Spleen (tissue), 11 donors: ENCODE data around the gene TEAD3. TPM values are rescaled to one million over a fixed set of nuclear protein-coding genes. Genes with fewer than 3 reads are reported as not detected.

Experiments used
- DNase-seq: peaks from one replicate; pipeline ENCODE4 v3.0.0-alpha.2; 2020
- H3K27ac ChIP-seq, 8 donors: fragments of 200-600 bp; sonication (generic) in 7 of 8; 1 replicate in 4 of 8; 2 replicates in 4 of 8; pipeline versions ENCODE4 v1.5.0 to v1.8.0; 2016 to 2021; ENCODE audit warnings: inconsistent platforms in 4 of 8, mild to moderate bottlenecking in 4 of 8, moderate library complexity in 1 of 8
- H3K27me3 ChIP-seq, 7 donors: fragments of 200-600 bp; sonication (generic) in 6 of 7; replicated peaks in 1 of 7; 1 replicate in 4 of 7; 2 replicates in 3 of 7; pipeline versions ENCODE4 v1.5.0 to v1.8.0; 2016 to 2021; ENCODE audit warnings: inconsistent platforms in 3 of 7, mild to moderate bottlenecking in 1 of 7
- H3K36me3 ChIP-seq, 6 donors: fragments of 200-600 bp; sonication (generic) in 5 of 6; 1 replicate in 4 of 6; 2 replicates in 2 of 6; pipeline versions ENCODE4 v1.5.0 to v1.8.0; 2016 to 2021; ENCODE audit warnings: inconsistent platforms in 2 of 6
- H3K4me1 ChIP-seq, 6 donors: fragments of 200-600 bp; sonication (generic) in 5 of 6; 1 replicate in 3 of 6; 2 replicates in 3 of 6; pipeline versions ENCODE4 v1.5.0 to v1.8.0; 2016 to 2021; ENCODE audit warnings: inconsistent platforms in 3 of 6
- H3K4me3 ChIP-seq, 8 donors: fragments of 200-600 bp; sonication (generic) in 7 of 8; 1 replicate in 4 of 8; 2 replicates in 4 of 8; pipeline versions ENCODE4 v1.5.0 to v1.8.0; 2016 to 2021; ENCODE audit warnings: inconsistent platforms in 4 of 8, mild to moderate bottlenecking in 4 of 8, moderate library complexity in 2 of 8
- H3K9me3 ChIP-seq, 8 donors: fragments of 200-600 bp; sonication (generic) in 7 of 8; 1 replicate in 4 of 8; 2 replicates in 4 of 8; pipeline versions ENCODE4 v1.5.0 to v1.8.0; 2016 to 2021; ENCODE audit warnings: inconsistent platforms in 4 of 8
- CTCF ChIP-seq, 11 experiments: fragments of 200-600 bp in 7 of 11; fragments of 450-650 bp in 4 of 11; sonication (generic) in 4 of 11; IDR thresholded peaks in 8 of 11; conservative IDR thresholded peaks in 3 of 11; 1 replicate in 7 of 11; 2 replicates in 4 of 11; pipeline versions ENCODE4 v1.4.0 to v1.8.0; 2016 to 2021; ENCODE audit warnings: antibody characterized with exemption in 11 of 11, inconsistent platforms in 4 of 11, mild to moderate bottlenecking in 1 of 11
- POLR2A ChIP-seq, 3 donors: fragments of 450-650 bp; IDR thresholded peaks; one replicate each; pipeline ENCODE4 v1.5.1; 2017; ENCODE audit warnings: antibody characterized with exemption in 3 of 3, mild to moderate bottlenecking in 1 of 3
- POLR2AphosphoS5 ChIP-seq, 3 donors: sonication (generic); formaldehyde crosslinking; IDR thresholded peaks; one replicate each; pipeline ENCODE4 v1.5.1; 2017; ENCODE audit warnings: antibody characterized with exemption in 3 of 3
- WGBS, 5 donors: extraction: QIAGEN DNeasy Blood & Tissue Kit in 3 of 5; methylation state at CpG; one replicate each; pipeline versions ENCODE4 v1.1.5 to v1.1.7; 2013 to 2018; 5-methylcytosine and 5-hydroxymethylcytosine counted together
- intact Hi-C: fragments of 100-400 bp; cut with DNase I; formaldehyde crosslinking; loops from one replicate; pipeline ENCODE4 v1.15.0; 2023; ENCODE audit warnings: low total_unique reads
- polyA plus RNA-seq, 3 donors: library from polyadenylated mRNA; stranded (reverse); fragments of 200-250 nt; gene quantifications; one replicate each; pipeline ENCODE4 v1.2.1, GENCODE V29; 2013
- total RNA-seq, 7 donors: library from RNA; depleted of rRNA in 3 of 7; stranded (reverse); fragments of >200 nt in 3 of 7; fragmentation: NEBNext Ultra II Directional in 4 of 7; extraction: Animal tissue kit (Norgen Biotek cat#: 25700) in 4 of 7; gene quantifications; one replicate each; pipeline versions ENCODE4 v1.1.0 to v1.2.1, GENCODE V29; 2016 to 2021
- donor health status: healthy with polysubstance abuse.
- donor health status: DM: no; HTN: no; CAD: no; lungs with moderate emphysema.
- donor health status: DM: no; HTN: no; CAD: no.
- donor health status: Bipolar disorder and iron deficiency.
- donor health status: healthy.
- donor health status: DM: no; HTN: no; CAD: no.
- donor health status: DM: yes; HTN: yes; CAD: no.

The TEAD3 gene
- total and polyA plus RNA-seq, 10 donors, result 2.5 to 15.2 (median 7.2) TPM

DNA sequence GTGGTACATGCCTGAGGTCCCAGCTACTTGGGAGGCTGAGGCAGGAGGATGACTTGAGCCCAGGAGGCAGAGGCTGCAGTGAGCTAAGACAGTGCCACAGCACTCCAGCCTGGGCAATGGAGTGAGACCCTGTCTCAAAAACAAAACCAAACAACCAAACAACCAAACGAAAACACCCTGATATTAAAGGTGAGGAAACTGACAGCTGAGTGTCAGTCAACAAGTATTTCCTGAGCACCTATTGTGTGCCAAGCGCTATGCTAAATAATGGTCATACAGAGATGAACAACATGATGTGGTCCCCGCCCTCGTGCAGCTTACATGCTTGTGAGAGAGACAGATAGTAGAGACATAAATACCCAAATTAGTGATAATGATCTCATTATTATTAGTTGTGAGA, 17.7 kb upstream of the TEAD3 start:
- Histone ChIP-seq H3K36me3 (no peaks in the 10 kb centered on the region), H3K9me3 (no peaks in the 10 kb centered on the region), H3K27ac (no peak overlapping the region), H3K4me3 (no peak overlapping the region), H3K4me1 (peaks cover 0 to 11% (median 2%) of the 10 kb centered on the region in 6 donors), H3K27me3 (peaks cover 0 to 39% (median 16%) of the 10 kb centered on the region in 7 donors)
- 82 to 88% (median 84%) methylated on average over 4 of the region's 4 CpGs for WGBS, 5 donors
- TF ChIP-seq POLR2A (IDR thresholded peaks at IDR 0.05) (no peak), CTCF (IDR thresholded peaks at IDR 0.05 in 8 of 11, conservative IDR thresholded peaks at IDR 0.05 in 3 of 11) (no peak), POLR2AphosphoS5 (IDR thresholded peaks at IDR 0.05) (no peak)
- intact Hi-C loops, result no loop called here
- no peak for DNase-seq

GRCh38 chr6:35512740-35513139, 15.9 kb upstream of the TEAD3 start, which contains the start of gene TULP1:
TULP1 (minus strand) TSS chr6:35512896; CDS start chr6:35512858, 38 bp downstream.
- no peak for DNase-seq
- WGBS, 5 donors, result 85 to 94% (median 90%) methylated on average over 10 of the region's 10 CpGs
- intact Hi-C loops, result no loop called here
- TF ChIP-seq CTCF (IDR thresholded peaks at IDR 0.05 in 8 of 11, conservative IDR thresholded peaks at IDR 0.05 in 3 of 11), result no peak
- no peak for TF ChIP-seq POLR2A (IDR thresholded peaks at IDR 0.05)
- no peak for TF ChIP-seq POLR2AphosphoS5 (IDR thresholded peaks at IDR 0.05)
- Histone ChIP-seq H3K27ac (no peak within 1 kb of the TSS), H3K36me3 (no peaks in the 10 kb centered on the region), H3K4me1 (peaks cover 0 to 11% (median 2%) of the 10 kb centered on the region in 6 donors), H3K4me3 (peak within 1 kb of the TSS in 1 of 8 donors; percentile 5), H3K9me3 (no peaks in the 10 kb centered on the region), H3K27me3 (peaks cover 0 to 47% (median 16%) of the 10 kb centered on the region in 7 donors)

GRCh38 chr6:35512006-35512405, 15.1 kb upstream of the TEAD3 start:
- no peak for DNase-seq
- intact Hi-C loops, result no loop called here

GRCh38 chr6:35511562-35511941, 14.7 kb upstream of the TEAD3 start:
- no peak for DNase-seq
- Histone ChIP-seq H3K36me3 (no peaks in the 10 kb centered on the region), H3K27me3 (peaks cover 0 to 48% (median 16%) of the 10 kb centered on the region in 7 donors), H3K4me1 (peaks cover 0 to 11% (median 2%) of the 10 kb centered on the region in 6 donors), H3K9me3 (no peaks in the 10 kb centered on the region), H3K4me3 (peak overlapping the region in 1 of 8 donors; percentile 5), H3K27ac (no peak overlapping the region)
- no peak for TF ChIP-seq POLR2AphosphoS5 (IDR thresholded peaks at IDR 0.05)
- no peak for TF ChIP-seq CTCF (IDR thresholded peaks at IDR 0.05 in 8 of 11, conservative IDR thresholded peaks at IDR 0.05 in 3 of 11)
- no peak for TF ChIP-seq POLR2A (IDR thresholded peaks at IDR 0.05)
- 14 to 26% (median 19%) methylated on average over 22 to 32 of the region's 32 CpGs for WGBS, 5 donors
- intact Hi-C loops, result no loop called here

More at GRCh38 chr6:35512006-35512405, 15.1 kb upstream of the TEAD3 start:
- no peaks in the 10 kb centered on the region for H3K36me3 ChIP-seq
- TF ChIP-seq POLR2A (IDR thresholded peaks at IDR 0.05), result no peak
- TF ChIP-seq POLR2AphosphoS5 (IDR thresholded peaks at IDR 0.05), result no peak
- no peak for TF ChIP-seq CTCF (IDR thresholded peaks at IDR 0.05 in 8 of 11, conservative IDR thresholded peaks at IDR 0.05 in 3 of 11)
- peaks cover 0 to 47% (median 16%) of the 10 kb centered on the region in 7 donors for H3K27me3 ChIP-seq
- WGBS, 5 donors, result 5 to 14% (median 7%) methylated on average over 18 to 26 of the region's 26 CpGs
- H3K4me3 ChIP-seq, result peak overlapping the region in 1 of 8 donors; percentile 5
- no peak overlapping the region for H3K27ac ChIP-seq
- H3K9me3 ChIP-seq, result no peaks in the 10 kb centered on the region
- peaks cover 0 to 11% (median 2%) of the 10 kb centered on the region in 6 donors for H3K4me1 ChIP-seq
